ENCODE data around the gene WDR75. TPM values are rescaled to one million over a fixed set of nuclear protein-coding genes. Genes with fewer than 3 reads are reported as not detected.

Gene WDR75
- total RNA-seq, 1 experiment from 2014 or later, result 70.2 TPM

GRCh38 chr2:189465478-189465877 is 24.2 kb downstream of the WDR75 start:
- ATAC-seq (no peak), DNase-seq (ENCODE audit: low read depth, low spot score) (no peak)
- H3K27me3 ChIP-seq (ENCODE audit: insufficient read depth, low read length), result no peaks in the 10 kb centered on the region
- H3K9me2 ChIP-seq (ENCODE audit: insufficient read depth), result no peaks in the 10 kb centered on the region
- H3K4me3 ChIP-seq (replicated peaks in 1 of 2; ENCODE audit: low read depth in 1 of 2, low read length in 2 of 2), result no peak overlapping the region
- H2AFZ ChIP-seq (ENCODE audit: low read depth, low read length, poor library complexity, severe bottlenecking), result no peak overlapping the region
- no peak overlapping the region for H3K27ac ChIP-seq (ENCODE audit: low read depth, low read length)
- H3K4me1 ChIP-seq (ENCODE audit: control insufficient read depth in 1 of 2, insufficient read depth in 2 of 2, low read length in 2 of 2), result no peaks in the 10 kb centered on the region
- ChIA-PET RAD21 (ENCODE audit: low non-redundant PET in 1 of 2, low total read pairs in 2 of 2, uncharacterized antibody in 2 of 2, unreplicated experiment in 2 of 2) (no interaction called here), CTCF (no interaction called here), POLR2A (no interaction called here)
- H3K9me3 ChIP-seq (ENCODE audit: control insufficient read depth in 1 of 2, insufficient read depth in 1 of 2, low read depth in 1 of 2, low read length in 2 of 2), result no peaks in the 10 kb centered on the region
- H3K4me2 ChIP-seq (ENCODE audit: low read length), result no peak overlapping the region
- 0 out of 2 replicates have a peak, but pooled peaks cover 3% of the 10 kb centered on the region for H3K79me2 ChIP-seq (ENCODE audit: insufficient read depth, low read length)
- peaks cover 80 to 84% of the 10 kb centered on the region in 2 experiments for H3K36me3 ChIP-seq (ENCODE audit: control insufficient read depth in 1 of 2, insufficient read depth in 2 of 2, low read length in 2 of 2)
- peaks cover 3% of the 10 kb centered on the region; the same call in 1 of the 2 replicates for H4K20me1 ChIP-seq (ENCODE audit: insufficient read depth)
- no peak overlapping the region for H3K9ac ChIP-seq (ENCODE audit: low read length)
- BruUV-seq (replicated peaks), result no TSS peak
- TF ChIP-seq ZFX (IDR thresholded peaks at IDR 0.05), result no peak
- intact Hi-C loops (cut with micrococcal nuclease), result no loop called here

GRCh38 chr2:189466046-189466445 is 24.8 kb downstream of the WDR75 start:
- no peak for TF ChIP-seq MAX (IDR thresholded peaks at IDR 0.05)
- TF ChIP-seq REST (IDR thresholded peaks at IDR 0.05; ENCODE audit: low read depth), result no peak
- no peak for TF ChIP-seq ZNF274 (IDR thresholded peaks at IDR 0.05; ENCODE audit: low read depth, low read length)
- no peak for TF ChIP-seq EGR1 (IDR thresholded peaks at IDR 0.05; ENCODE audit: low read depth)
- TF ChIP-seq CBX3 (IDR thresholded peaks at IDR 0.05; ENCODE audit: low read depth), result no peak
- no peak for TF ChIP-seq ZBTB33 (IDR thresholded peaks at IDR 0.05; ENCODE audit: extremely low read depth, insufficient replicate concordance, low read length)
- TF ChIP-seq EZH2phosphoT487 (IDR thresholded peaks at IDR 0.05; ENCODE audit: borderline replicate concordance), result no peak
- TF ChIP-seq CTCF (IDR thresholded peaks at IDR 0.05 in 2 of 3, conservative IDR thresholded peaks at IDR 0.05 in 1 of 3; ENCODE audit: borderline replicate concordance in 1 of 3, insufficient read depth in 1 of 3, low read depth in 2 of 3, low read length in 2 of 3), result no peak
- no peak for TF ChIP-seq SRF (IDR thresholded peaks at IDR 0.05; ENCODE audit: low read depth)
- no peak for ATAC-seq
- H3K9me2 ChIP-seq (ENCODE audit: insufficient read depth), result no peaks in the 10 kb centered on the region
- no peak overlapping the region for H2AFZ ChIP-seq (ENCODE audit: low read depth, low read length, poor library complexity, severe bottlenecking)
- no peak for DNase-seq (ENCODE audit: low read depth, low spot score)
- H3K4me3 ChIP-seq (replicated peaks in 1 of 2; ENCODE audit: low read depth in 1 of 2, low read length in 2 of 2), result no peak overlapping the region
- H3K4me2 ChIP-seq (ENCODE audit: low read length), result no peak overlapping the region
- no TSS peak for BruUV-seq (replicated peaks)
- intact Hi-C loops (cut with micrococcal nuclease), result no loop called here
- H3K27ac ChIP-seq (ENCODE audit: low read depth, low read length), result no peak overlapping the region
- peaks cover 83 to 86% of the 10 kb centered on the region in 2 experiments for H3K36me3 ChIP-seq (ENCODE audit: control insufficient read depth in 1 of 2, insufficient read depth in 2 of 2, low read length in 2 of 2)
- H4K20me1 ChIP-seq (ENCODE audit: insufficient read depth), result peaks cover 3% of the 10 kb centered on the region; the same call in 1 of the 2 replicates
- RAD21 ChIA-PET (ENCODE audit: low non-redundant PET in 1 of 2, low total read pairs in 2 of 2, uncharacterized antibody in 2 of 2, unreplicated experiment in 2 of 2), result no interaction called here
- H3K79me2 ChIP-seq (ENCODE audit: insufficient read depth, low read length), result 0 out of 2 replicates have a peak, but pooled peaks cover 3% of the 10 kb centered on the region
- POLR2A ChIA-PET, result no interaction called here
- CTCF ChIA-PET, result no interaction called here
- H3K9ac ChIP-seq (ENCODE audit: low read length), result no peak overlapping the region
- no peaks in the 10 kb centered on the region for H3K4me1 ChIP-seq (ENCODE audit: control insufficient read depth in 1 of 2, insufficient read depth in 2 of 2, low read length in 2 of 2)
- H3K27me3 ChIP-seq (ENCODE audit: insufficient read depth, low read length), result no peaks in the 10 kb centered on the region
- no peaks in the 10 kb centered on the region for H3K9me3 ChIP-seq (ENCODE audit: control insufficient read depth in 1 of 2, insufficient read depth in 1 of 2, low read depth in 1 of 2, low read length in 2 of 2)
